Body of pancreas (tissue), 4 donors: ENCODE measurements around the gene COPS7B.

Experiments used
- CTCF ChIP-seq, 7 experiments: fragments of 450-650 bp in 4 of 7; fragments of 200-600 bp in 3 of 7; sonication (generic) in 3 of 7; IDR thresholded peaks; one replicate each; pipeline ENCODE4 v1.5.1; 2016 to 2019; ENCODE audit warnings: antibody characterized with exemption in 7 of 7
- POLR2A ChIP-seq, 3 donors: fragments of 450-650 bp; IDR thresholded peaks; one replicate each; pipeline ENCODE4 v1.6.1; 2016; ENCODE audit warnings: antibody characterized with exemption in 3 of 3, mild to moderate bottlenecking in 2 of 3

- TF ChIP-seq CTCF (IDR thresholded peaks at IDR 0.05) (no peak), POLR2A (IDR thresholded peaks at IDR 0.05) (no peak)
These were observed 35.7 kb downstream of the COPS7B start for GRCh38 chr2:231821908-231822307.
